ENCODE measurements around the gene AEBP1.

AEBP1 gene

DNA sequence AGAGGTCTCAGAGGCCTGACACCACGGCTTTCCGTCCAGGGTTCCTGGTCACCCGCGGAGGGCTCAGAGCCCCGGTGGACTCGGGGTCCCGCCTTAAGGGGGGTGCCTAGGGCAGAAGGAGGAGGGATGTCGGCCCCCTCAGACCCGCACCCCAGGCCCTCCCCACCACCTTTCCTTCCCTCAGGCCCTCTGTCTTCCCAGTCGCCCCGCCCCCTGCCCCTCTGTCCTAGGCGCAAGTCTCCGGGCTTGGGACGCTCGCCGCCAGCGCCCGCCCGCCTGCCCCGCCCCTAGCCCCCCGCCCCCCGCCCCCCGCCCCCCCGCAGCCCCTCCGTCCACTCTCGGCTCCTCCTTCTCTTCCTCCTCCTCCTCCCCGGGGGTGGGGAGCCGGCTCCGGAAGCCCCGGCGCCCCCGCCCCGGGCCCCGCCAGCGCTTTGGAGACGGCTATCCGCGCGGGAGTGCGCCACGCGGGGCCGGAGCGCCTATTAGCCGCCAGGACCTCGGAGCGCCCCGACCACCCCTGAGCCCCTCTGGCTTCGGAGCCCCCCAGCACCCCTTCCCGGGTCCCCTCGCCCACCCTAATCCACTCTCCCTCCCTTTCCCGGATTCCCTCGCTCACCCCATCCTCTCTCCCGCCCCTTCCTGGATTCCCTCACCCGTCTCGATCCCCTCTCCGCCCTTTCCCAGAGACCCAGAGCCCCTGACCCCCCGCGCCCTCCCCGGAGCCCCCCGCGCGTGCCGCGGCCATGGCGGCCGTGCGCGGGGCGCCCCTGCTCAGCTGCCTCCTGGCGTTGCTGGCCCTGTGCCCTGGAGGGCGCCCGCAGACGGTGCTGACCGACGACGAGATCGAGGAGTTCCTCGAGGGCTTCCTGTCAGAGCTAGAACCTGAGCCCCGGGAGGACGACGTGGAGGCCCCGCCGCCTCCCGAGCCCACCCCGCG lies at the start of gene AEBP1:
AEBP1 (plus strand) TSS at position 423 of the 937 bp plus-strand sequence; CDS start at position 744, 321 bp downstream.
- DNase-seq, result no peak

DNA sequence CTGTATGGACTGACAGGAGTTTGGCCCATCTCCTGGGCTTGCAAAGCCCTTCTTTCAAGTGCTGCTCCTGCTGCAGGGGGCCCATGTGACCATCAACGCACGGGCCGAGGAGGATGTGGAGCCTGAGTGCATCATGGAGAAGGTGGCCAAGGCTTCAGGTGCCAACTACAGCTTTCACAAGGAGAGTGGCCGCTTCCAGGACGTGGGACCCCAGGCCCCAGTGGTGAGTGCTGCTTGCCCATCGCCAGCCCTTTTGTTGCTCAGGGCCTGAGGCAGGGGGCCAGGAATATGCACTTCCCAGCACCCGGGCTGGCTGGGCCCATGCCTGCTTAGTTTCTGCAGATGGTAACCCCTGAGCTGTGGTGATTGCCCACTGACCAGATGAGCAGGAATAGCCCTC lies 47.5 kb upstream of the AEBP1 start:
- no peak for DNase-seq

DNA sequence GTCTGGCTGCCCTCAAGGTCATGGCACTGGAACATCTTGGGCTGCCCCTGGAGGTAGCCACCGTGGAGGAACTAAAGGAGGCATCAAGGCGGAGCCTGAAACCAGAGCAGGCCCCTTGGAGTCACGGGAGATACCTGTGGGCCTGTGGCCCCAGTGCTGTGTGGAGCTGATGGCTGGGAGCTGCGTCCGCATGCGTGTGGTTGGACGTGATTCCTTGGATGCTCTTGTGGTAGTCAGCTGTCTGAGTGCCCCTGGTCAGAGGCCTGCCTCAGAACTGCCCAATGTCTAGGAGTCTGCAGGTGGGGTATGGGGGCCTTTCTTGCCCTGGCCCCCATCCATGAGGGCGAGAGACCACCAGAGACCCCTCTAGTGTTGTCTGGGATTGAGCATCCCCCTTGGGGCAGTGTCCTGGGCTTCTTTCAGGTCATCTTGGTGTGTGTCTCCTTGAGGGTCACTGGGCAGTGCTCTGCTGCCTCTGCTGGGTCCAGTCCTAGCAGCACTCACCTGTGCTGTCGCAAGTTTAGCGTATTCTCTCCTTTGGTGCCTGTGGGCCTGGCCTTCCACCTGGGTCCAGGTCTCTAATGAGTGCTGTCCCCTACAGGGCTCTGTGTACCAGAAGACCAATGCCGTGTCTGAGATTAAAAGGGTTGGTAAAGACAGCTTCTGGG lies 46.8 kb upstream of the AEBP1 start:
- no peak for DNase-seq

DNA sequence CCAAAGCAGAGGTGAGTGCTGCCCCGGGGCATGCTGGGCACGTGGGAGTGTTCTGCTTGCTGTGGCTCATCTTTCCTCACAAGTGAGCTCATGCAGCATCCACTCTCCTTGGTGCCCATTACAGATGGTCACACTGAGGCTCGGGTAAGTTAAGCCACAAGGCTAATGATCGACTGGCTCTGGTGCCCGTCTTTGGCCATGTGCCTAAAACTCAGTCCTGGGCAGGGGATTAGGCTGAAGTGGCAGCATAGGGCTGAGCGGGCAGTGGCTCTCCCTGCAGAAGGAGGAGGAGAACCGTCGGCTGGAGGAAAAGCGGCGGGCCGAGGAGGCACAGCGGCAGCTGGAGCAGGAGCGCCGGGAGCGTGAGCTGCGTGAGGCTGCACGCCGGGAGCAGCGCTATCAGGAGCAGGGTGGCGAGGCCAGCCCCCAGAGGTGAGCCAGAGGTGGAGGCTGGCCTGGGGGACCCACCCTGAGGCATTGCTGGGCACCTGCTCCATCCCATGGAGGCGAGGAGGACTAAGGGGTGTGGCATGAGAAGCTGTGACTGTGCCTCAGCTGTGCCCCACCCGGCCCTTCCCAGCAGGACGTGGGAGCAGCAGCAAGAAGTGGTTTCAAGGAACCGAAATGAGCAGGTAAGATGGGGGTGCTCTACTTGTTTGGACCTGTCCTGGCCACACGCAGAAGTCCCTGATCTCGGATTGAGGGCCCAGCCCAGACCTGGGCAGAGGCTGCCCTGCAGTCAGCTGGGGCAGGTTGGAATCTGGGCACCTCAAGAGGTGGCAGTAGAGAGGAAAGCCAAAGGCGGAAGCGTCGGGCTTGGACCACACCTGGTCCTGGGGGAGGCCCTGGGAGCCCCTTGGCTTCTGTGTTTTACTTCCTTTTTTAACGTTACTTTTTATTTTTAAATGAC lies 46.0 kb upstream of the AEBP1 start:
- no peak for DNase-seq

DNA sequence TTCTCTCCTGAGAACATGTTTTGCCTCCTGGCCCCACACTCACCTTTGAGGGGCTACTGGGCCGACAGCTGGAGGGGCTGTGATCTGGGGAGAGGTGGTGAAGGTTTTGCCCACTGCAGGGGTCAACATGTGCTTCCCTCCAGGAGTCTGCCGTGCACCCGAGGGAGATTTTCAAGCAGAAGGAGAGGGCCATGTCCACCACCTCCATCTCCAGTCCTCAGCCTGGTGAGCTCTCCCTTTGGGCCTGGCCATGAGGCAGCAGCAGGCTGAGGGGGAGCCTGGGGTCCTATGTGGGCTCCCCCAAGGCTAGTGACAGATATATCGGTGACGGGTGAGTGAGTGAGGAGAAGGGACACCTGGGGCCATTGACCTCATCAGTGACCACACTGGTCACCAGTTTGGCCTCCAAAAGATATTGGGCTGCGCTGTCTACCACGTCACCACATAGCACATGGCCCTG lies 45.4 kb upstream of the AEBP1 start:
- DNase-seq, result no peak

DNA sequence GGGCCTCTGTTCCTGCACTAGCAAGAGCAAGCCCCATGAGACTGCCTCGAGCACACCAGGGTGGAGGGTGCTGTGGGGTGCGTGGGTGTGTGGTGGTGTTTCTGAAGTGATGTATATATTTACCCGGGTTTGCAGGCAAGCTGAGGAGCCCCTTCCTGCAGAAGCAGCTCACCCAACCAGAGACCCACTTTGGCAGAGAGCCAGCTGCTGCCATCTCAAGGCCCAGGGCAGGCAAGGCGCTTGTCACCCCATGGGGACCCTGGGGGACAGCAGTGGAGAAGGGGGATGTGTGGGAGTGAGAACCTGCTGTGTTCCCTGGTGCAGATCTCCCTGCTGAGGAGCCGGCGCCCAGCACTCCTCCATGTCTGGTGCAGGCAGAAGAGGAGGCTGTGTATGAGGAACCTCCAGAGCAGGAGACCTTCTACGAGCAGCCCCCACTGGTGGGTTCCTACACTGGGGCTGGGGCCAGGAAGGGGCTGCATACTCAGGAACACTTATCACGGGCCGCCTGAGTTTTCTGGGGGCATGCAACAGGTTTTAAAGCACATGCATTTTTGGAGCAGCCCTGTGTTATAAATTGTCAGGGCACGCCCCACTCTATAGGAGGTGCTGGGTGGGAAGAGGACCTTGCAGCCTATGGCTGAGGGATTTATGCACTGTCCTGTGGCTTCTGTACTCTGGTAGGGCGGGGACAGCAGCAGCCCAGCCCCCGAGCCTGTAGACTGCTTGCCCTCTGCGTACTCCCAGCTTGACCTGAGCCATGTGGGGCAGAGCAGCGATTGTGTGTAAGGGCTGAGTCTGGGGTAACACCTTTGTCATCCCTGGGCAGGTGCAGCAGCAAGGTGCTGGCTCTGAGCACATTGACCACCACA lies 44.7 kb upstream of the AEBP1 start:
- DNase-seq, result no peak

DNA sequence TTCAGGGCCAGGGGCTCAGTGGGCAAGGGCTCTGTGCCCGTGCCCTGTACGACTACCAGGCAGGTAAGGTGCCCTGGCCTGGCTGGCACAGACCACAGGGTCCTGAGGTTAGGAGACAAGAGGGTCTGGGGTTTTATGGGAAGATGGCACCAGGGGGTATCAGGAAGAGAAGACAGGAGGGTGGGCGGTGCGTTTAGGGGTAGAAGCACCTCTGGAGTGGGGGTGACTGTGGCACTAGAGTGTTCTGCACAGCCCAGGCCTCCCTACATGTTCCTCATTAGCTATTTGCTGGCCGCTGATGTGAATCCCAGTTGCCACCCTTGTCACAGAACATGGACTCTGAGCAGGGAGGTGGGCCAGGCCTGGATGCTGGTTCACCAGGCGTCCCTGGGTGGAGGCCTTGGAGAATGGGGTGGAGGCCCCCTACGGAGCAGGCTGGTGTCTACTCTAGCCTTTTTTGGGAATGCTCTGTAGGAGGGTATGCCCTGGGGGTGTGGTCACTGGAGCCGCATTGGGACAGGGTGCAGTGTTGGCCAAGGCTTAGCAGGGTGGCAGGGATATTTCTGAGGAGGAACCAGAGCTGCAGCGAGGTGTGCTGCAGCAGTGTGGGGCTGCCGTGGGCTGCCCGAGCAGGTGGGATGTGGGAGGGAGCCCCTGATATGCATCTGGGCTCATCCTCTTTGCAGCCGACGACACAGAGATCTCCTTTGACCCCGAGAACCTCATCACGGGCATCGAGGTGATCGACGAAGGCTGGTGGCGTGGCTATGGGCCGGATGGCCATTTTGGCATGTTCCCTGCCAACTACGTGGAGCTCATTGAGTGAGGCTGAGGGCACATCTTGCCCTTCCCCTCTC lies 43.8 kb upstream of the AEBP1 start:
- DNase-seq, result no peak

DNA sequence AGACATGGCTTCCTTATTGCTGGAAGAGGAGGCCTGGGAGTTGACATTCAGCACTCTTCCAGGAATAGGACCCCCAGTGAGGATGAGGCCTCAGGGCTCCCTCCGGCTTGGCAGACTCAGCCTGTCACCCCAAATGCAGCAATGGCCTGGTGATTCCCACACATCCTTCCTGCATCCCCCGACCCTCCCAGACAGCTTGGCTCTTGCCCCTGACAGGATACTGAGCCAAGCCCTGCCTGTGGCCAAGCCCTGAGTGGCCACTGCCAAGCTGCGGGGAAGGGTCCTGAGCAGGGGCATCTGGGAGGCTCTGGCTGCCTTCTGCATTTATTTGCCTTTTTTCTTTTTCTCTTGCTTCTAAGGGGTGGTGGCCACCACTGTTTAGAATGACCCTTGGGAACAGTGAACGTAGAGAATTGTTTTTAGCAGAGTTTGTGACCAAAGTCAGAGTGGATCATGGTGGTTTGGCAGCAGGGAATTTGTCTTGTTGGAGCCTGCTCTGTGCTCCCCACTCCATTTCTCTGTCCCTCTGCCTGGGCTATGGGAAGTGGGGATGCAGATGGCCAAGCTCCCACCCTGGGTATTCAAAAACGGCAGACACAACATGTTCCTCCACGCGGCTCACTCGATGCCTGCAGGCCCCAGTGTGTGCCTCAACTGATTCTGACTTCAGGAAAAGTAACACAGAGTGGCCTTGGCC lies 43.0 kb upstream of the AEBP1 start:
- no peak for DNase-seq

DNA sequence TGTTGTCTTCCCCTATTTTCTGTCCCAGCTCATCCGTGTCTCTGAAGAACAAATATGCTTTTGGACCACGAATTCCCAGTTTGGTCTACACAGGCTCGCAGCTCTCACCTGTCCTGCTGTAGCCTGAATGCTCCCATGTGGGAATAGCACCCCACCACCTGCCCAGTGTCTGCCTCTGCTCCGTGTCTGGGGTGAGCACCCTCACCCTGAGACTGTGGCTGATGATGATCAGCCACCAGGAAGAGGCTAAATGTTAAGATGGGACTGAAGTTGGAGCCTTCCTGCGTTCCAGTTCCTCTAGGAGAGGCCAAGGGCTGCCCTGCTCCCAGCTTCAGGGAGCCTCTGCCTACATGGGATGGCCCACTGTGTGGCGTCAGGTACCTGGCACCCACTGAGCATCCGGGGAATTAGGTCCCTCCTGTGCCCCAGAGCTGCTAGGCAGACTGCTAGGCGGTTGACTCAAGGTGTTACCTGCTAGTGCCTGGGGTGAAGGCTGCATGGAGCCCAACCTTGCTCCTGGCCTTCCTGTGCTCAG lies 42.4 kb upstream of the AEBP1 start:
- DNase-seq, result no peak

DNA sequence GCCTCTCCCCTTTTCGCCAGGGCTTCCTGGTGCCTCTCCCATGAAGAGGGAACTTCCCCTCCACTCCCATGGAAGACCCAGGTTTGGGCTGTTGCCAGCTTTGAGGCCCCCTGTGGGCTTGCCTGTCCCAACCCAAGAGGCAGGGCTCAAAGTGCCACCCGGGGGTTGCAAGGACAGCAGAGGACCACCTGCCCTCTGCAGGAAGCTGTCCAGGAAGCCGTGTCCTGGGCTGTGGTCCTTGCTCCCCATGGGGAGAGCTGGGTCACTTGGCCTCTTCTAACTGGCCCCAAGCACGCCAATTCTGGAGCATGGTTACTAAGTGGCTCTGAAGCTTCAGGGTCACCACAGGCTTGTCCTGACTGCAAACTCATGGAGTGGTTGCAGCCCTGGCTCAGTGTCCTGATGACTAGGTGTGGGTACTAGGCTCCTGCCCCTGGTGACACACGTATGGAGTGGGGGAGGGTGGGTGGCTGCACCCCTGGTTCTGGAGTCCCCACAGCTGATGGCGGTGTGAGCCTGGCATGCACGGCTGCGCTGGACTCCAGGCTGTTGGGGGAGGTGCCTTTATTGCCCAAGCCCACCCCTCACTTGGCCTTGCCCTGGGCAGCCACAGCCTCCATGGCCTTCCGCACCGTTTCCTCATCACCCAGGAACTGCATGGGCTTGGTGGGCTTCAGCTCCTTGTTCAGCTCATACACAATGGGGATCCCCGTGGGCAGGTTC lies 41.8 kb upstream of the AEBP1 start:
- DNase-seq, result no peak

DNA sequence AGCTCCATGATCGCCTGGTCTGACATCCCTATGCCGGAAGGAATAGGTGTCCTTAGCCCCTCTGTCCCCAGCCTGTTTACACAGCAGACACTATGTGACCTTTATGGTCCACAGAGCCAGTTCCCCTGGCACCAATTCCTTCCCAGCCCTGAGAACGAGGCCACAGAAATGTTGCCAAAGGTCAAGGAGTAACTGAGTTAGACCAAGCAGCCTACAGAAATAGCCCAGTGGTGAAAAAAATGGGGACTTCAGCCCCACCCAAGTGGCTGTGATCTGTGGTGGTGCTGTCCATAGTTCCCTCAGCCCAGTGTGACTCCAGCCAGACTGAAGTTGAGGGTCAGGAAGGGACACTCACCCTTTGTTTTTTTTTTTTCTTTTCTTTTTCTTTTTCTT lies 41.2 kb upstream of the AEBP1 start:
- no peak for DNase-seq

DNA sequence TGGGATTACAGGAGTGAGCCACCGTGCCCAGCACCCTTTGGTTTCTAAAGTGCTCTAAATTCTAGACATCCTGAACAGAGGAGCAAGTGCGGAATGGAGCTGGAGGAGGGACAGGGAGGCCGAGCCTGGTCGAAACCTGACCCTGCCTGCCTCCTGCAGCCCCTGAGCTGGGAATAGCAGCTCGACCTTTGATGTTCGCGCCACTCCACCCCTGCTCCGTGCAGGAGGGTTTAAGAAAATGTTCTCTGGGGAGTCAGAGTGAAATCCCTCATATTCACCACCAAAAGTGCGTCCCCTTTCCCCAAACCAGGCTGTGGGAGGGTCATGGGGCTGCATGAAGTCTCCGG lies 40.6 kb upstream of the AEBP1 start:
- no peak for DNase-seq

DNA sequence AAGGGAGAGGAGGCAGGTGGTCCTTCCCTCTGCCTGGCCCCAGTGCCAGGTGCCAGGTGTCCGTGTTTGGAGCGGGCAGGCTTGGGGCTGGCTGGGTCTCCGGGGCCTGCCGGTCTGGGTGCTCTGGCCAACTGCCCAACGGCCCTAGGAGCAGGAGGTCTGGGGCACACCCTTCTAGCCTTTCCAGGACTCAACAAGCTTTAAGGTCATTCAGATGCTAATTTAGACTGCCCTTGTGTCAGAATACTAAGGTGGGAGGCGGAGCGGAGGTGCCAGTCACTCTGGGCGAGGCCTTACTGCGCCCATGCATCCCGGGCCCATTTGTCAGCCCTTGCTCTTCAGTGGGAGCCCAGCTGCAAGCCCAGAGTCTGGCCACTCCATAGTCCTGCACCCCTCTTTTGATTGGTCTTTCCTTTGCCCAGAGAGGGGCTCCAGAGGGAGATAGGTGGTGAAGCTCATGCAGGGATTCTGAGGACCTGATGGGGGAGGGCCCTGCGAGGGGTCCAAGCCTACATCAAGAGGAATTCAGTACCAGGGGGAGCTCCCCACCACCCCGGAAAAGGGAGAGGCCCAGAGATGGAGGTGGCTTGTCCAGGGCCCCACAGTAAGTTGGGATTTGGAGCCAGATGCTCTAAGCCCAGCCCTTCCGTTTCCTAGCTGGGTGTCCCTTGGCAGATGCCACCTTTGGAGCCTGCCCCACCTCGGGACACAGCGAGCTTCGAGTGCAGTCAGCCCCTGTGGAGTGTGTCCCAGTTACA lies 40.1 kb upstream of the AEBP1 start:
- DNase-seq, result no peak

DNA sequence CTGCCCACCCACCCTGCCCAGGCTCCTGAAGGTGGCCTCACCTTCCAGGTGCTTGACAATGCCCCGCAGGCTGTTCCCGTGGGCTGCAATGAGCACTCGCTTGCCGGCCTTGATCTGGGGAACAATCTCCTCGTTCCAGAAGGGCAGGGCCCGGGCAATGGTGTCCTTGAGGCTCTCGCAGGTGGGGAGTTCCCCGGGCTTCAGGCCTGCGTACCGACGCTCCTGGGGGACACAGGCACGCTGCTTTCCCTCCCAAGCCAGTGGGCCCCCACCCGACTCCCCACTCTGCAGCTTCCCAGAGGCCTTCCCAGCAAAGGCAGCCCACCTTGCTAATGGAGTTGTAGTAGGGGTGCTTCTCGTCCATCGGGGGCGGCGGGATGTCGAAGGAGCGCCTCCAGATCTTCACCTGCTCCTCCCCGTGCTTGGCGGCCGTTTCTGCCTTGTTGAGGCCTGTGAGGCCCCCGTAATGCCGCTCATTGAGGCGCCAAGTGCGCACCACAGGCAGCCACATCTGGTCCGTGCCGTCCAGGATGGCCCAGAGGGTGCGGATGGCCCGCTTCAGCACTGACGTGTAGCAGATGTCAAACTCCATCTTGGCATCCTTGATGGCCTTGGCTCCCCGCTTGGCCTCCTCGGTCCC lies 39.2 kb upstream of the AEBP1 start:
- no peak for DNase-seq

DNA sequence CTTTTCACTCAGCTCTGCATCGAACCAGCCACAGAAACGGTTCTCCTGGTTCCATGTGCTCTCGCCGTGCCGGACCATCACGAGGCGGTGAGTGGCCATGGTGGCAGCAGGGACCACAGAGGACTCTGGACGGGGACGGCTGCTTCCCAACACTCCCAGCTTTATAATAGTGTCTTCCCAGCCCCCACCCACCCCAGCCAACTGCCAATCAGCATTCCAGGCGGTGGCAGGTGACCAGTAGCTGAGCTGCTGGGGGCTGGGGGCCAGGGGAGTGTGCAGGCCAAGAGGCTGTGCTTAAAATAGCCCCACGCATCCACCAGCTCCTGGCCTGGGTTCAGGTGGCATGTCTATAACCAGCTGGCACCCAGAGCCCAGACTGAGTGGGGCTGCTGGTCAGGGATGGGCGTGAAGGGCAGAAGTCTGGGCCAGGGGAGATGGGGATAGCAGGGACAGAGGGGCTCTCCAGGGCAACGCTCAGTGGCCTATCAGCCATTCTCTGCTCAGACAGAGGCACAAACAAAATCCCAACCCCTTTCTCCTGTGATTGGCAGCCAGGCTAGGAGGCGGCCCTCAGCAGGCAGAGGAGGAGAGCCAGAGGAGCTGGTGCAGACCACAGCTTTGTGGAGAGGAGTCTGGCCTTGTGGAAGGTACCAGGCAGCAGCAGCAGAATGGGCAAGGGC lies 38.6 kb upstream of the AEBP1 start, which contains the start of gene PGAM2:
PGAM2 (minus strand) TSS at position 137 of the 680 bp plus-strand sequence; CDS start at position 99, 38 bp downstream.
- no peak for DNase-seq

DNA sequence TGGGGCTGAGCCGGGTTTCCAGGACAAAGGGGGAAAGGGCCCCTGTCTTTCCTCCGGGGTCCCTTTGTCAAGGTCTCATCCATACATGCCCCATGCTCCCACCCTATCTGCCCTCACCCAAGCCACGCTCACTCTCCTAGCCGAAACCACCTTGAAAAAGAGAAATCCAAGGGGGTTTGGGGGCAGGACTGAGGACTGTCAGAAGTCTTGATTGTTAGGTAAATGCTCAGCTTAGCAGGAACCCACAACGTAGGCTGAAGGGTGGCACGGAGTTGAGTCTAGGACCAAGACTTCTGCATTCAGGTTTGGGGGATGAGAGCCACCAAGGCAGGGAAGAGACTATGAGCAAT lies 38.1 kb upstream of the AEBP1 start:
- no peak for DNase-seq

DNA sequence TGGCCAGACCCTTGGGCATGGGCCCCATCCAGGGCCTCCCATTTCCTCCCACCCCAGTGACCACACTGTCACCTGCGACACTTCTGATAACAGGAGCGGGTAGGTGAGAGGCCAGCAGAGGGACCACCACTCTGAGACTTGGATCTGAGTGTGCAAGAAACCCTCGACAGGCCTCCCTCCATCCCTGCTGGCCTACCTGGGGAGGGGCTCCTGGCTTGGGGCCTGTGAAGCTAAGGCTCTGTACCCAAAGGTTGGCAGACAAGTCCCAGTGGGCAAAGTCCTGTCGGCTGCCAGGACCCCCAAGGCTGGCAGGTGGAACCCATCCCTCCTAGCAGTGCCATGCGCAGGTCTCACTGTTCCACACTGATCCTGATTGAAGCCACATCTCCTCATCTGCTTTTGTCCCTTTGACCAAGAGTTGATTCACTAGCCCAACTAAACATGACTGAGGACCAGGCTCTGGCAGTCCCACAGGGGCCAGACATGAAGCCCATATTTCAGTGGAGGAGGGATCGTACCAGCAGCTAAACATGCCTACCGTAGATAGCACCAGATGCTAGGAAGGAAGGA lies 37.6 kb upstream of the AEBP1 start:
- no peak for DNase-seq
